T-helper 17 cell (primary cell): ENCODE data around the gene ZNF804A. TPM values are rescaled to one million over a fixed set of nuclear protein-coding genes. Genes with fewer than 3 reads are reported as not detected.

Experiments used
- ATAC-seq: fragments of 150-1000 bp; cut with Tn5 transposase; 2 replicates; pipeline ENCODE4 v1.10.0; 2021; ENCODE audit warnings: mild to moderate bottlenecking, moderate library complexity
- DNase-seq, 3 donors: peaks; one replicate each; pipeline versions ENCODE4 v3.0.0 to v3.0.0-alpha.2; 2020 to 2021
- H3K9me3 ChIP-seq: one replicate; pipeline ENCODE4 v1.7.0; 2013; ENCODE audit warnings: low read length, mild to moderate bottlenecking; ENCODE audit not compliant: control insufficient read depth, poor library complexity, severe bottlenecking
- H3K27ac Mint-ChIP-seq: one replicate; pipeline ENCODE4 v1.8.0; 2022; ENCODE audit warnings: mild to moderate bottlenecking, moderate library complexity, mixed read lengths
- H3K27me3 Mint-ChIP-seq: one replicate; pipeline ENCODE4 v1.8.0; 2022; ENCODE audit warnings: mixed read lengths
- H3K36me3 Mint-ChIP-seq: one replicate; pipeline ENCODE4 v1.8.0; 2022; ENCODE audit warnings: low read depth, mixed read lengths
- H3K4me1 Mint-ChIP-seq: one replicate; pipeline ENCODE4 v1.8.0; 2022; ENCODE audit warnings: mild to moderate bottlenecking, mixed read lengths
- H3K4me3 Mint-ChIP-seq: one replicate; pipeline ENCODE4 v1.8.0; 2022; ENCODE audit warnings: mild to moderate bottlenecking, moderate library complexity, mixed read lengths
- total RNA-seq, 4 donors: library from RNA in 2 of 4; stranded (reverse) in 2 of 4; gene quantifications; one replicate each; pipeline ENCODE4 v1.2.3 and lab custom pipeline; 2022 to 2026

Gene ZNF804A
- total RNA-seq, 2 donors from 2014 or later, result not detected

GRCh38 chr2:184633726-184634125 lies 35.4 kb downstream of the ZNF804A start:
- Mint-ChIP-seq H3K36me3 (no peaks in the 10 kb centered on the region), H3K4me3 (no peak overlapping the region), H3K27me3 (no peaks in the 10 kb centered on the region), H3K27ac (no peak overlapping the region), H3K4me1 (no peaks in the 10 kb centered on the region)
- ATAC-seq, result no peak
- no peak for DNase-seq
- no peaks in the 10 kb centered on the region for H3K9me3 ChIP-seq

- ATAC-seq (no peak), DNase-seq (no peak)
- no peaks in the 10 kb centered on the region for H3K36me3 Mint-ChIP-seq
- H3K27ac Mint-ChIP-seq, result no peak overlapping the region
- no peaks in the 10 kb centered on the region for H3K9me3 ChIP-seq
- H3K4me1 Mint-ChIP-seq, result no peaks in the 10 kb centered on the region
- no peaks in the 10 kb centered on the region for H3K27me3 Mint-ChIP-seq
- no peak overlapping the region for H3K4me3 Mint-ChIP-seq
These were observed 39.5 kb downstream of the ZNF804A start for GRCh38 chr2:184637781-184638180.

GRCh38 chr2:184644685-184645084 lies 46.4 kb downstream of the ZNF804A start:
- no peaks in the 10 kb centered on the region for H3K27me3 Mint-ChIP-seq
- H3K27ac Mint-ChIP-seq, result no peak overlapping the region
- ATAC-seq (no peak), DNase-seq (no peak)
- no peaks in the 10 kb centered on the region for H3K9me3 ChIP-seq
- no peak overlapping the region for H3K4me3 Mint-ChIP-seq
- no peaks in the 10 kb centered on the region for H3K4me1 Mint-ChIP-seq
- H3K36me3 Mint-ChIP-seq, result no peaks in the 10 kb centered on the region

DNA sequence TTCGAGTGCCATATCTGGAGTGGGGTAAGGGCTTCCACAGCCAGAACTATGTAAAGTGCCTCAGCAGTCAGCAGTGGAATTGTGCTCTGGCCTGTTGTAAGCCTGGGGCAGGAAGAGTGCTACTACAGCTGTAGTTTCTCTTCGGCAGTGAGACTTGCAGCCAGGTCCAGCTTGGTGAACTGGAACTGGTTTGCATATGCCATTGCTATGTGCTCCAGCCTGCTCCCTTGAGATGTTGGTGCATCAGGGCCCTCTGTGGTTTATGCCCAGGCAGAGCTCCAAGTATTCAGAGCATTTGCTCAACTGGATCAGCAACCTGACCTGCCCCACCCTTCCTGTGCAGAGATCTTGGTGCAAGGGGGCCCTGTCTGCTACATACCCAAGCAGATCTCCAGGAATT lies 47.8 kb downstream of the ZNF804A start:
- ATAC-seq (no peak), DNase-seq (no peak)
- H3K4me3 Mint-ChIP-seq, result no peak overlapping the region
- no peaks in the 10 kb centered on the region for H3K4me1 Mint-ChIP-seq
- H3K36me3 Mint-ChIP-seq, result no peaks in the 10 kb centered on the region
- H3K27me3 Mint-ChIP-seq, result no peaks in the 10 kb centered on the region
- no peaks in the 10 kb centered on the region for H3K9me3 ChIP-seq
- H3K27ac Mint-ChIP-seq, result no peak overlapping the region

- H3K4me1 Mint-ChIP-seq, result no peaks in the 10 kb centered on the region
- H3K27ac Mint-ChIP-seq, result no peak overlapping the region
- H3K36me3 Mint-ChIP-seq, result no peaks in the 10 kb centered on the region
- ATAC-seq (no peak), DNase-seq (no peak)
- H3K27me3 Mint-ChIP-seq, result no peaks in the 10 kb centered on the region
- H3K4me3 Mint-ChIP-seq, result no peak overlapping the region
- no peaks in the 10 kb centered on the region for H3K9me3 ChIP-seq
These were observed 48.3 kb downstream of the ZNF804A start for GRCh38 chr2:184646593-184646992.

- no peak overlapping the region for H3K4me3 Mint-ChIP-seq
- no peaks in the 10 kb centered on the region for H3K9me3 ChIP-seq
- no peaks in the 10 kb centered on the region for H3K27me3 Mint-ChIP-seq
- ATAC-seq (no peak), DNase-seq (no peak)
- H3K36me3 Mint-ChIP-seq, result no peaks in the 10 kb centered on the region
- no peak overlapping the region for H3K27ac Mint-ChIP-seq
- H3K4me1 Mint-ChIP-seq, result no peaks in the 10 kb centered on the region
These were observed 56.6 kb downstream of the ZNF804A start for GRCh38 chr2:184654945-184655344.

DNA sequence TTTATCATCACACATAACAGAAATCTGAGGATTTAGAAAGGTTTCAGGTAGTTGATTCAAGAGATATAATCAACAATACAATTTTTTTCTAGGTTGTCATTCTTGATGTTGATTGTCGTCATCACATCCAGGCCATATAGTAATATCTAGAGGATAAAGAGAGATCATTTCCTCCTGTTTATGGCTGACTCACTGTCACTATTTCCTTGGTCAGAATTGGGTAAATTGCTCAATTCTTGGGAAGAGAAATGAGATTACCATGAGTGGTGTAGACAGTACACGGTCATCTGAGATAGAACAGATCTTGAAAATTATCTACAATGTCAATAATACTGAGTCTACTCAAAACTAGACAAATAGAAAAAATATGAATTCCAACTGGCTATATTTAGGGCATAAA lies 78.8 kb downstream of the ZNF804A start:
- Mint-ChIP-seq H3K36me3 (no peaks in the 10 kb centered on the region), H3K27me3 (no peaks in the 10 kb centered on the region), H3K27ac (no peak overlapping the region), H3K4me3 (no peak overlapping the region), H3K4me1 (no peaks in the 10 kb centered on the region)
- no peak for ATAC-seq
- DNase-seq, result no peak
- H3K9me3 ChIP-seq, result no peaks in the 10 kb centered on the region

DNA sequence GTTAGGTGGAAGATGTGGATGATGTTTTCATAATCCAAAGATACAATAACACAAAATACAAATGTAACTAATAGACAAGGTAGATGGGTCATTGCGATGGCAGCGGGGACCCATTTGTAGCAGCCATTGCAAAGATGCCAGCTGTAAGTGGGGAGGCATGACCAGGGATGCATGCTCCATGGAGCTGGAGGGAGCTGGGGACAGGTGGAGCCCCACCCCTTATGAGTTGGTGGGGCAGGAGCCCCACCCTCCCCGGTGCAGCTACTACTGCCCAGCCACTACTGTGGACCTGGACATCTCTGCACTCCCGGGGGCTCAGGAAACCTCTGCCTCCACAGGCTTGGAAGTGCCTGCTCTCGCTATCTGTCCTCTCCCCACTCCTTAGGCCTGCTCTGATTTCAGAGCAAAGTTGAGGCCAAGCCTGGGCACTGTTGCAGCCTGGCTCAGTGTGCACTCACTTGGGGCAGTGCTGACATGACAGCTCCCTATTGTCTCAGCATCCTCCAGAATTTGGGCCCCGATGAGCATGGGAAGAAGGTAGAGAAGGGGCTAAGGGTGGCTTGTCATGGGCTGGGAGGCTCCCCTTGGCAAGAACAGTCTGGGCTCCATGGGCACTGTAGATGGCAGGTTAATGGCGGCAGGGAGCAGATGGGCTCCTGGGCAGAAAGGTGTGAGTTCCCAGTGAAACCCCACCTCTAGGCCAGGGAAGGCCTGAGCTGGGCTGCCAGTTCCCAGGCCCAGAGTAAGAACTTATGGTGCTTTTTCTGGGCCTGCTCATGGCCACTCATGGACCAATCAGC lies 81.1 kb downstream of the ZNF804A start:
- Mint-ChIP-seq H3K36me3 (no peaks in the 10 kb centered on the region), H3K4me3 (no peak overlapping the region), H3K27ac (no peak overlapping the region), H3K27me3 (no peaks in the 10 kb centered on the region), H3K4me1 (no peaks in the 10 kb centered on the region)
- H3K9me3 ChIP-seq, result no peaks in the 10 kb centered on the region
- DNase-seq (no peak), ATAC-seq (no peak)

GRCh38 chr2:184680825-184681224 lies 82.5 kb downstream of the ZNF804A start:
- Mint-ChIP-seq H3K4me3 (no peak overlapping the region), H3K36me3 (no peaks in the 10 kb centered on the region), H3K27ac (no peak overlapping the region), H3K27me3 (no peaks in the 10 kb centered on the region), H3K4me1 (no peaks in the 10 kb centered on the region)
- H3K9me3 ChIP-seq, result no peaks in the 10 kb centered on the region
- DNase-seq (no peak), ATAC-seq (no peak)

GRCh38 chr2:184681642-184682321 lies 83.5 kb downstream of the ZNF804A start:
- Mint-ChIP-seq H3K4me1 (no peaks in the 10 kb centered on the region), H3K27me3 (no peaks in the 10 kb centered on the region), H3K27ac (no peak overlapping the region), H3K36me3 (no peaks in the 10 kb centered on the region), H3K4me3 (no peak overlapping the region)
- DNase-seq, result no peak
- no peaks in the 10 kb centered on the region for H3K9me3 ChIP-seq
- ATAC-seq, result no peak

DNA sequence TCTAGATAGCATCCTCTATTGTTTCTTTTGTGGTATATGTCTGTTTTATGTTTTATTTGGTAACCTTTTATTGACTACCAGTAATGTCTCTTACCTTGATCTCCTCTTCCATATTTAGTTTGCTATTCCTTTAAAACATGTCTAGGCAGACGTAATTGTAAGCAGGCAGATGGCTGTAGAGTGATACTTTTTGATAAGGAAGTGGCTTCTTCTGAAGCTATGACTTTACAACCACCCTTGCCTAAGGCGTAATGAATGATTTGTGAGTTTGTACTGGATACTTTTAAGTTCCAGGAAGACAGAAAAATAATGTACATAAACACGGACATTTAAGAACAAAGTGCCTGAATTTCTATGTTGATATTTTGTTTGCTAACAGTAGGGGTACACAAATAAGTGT lies 85.6 kb downstream of the ZNF804A start:
- Mint-ChIP-seq H3K4me1 (no peaks in the 10 kb centered on the region), H3K36me3 (no peaks in the 10 kb centered on the region), H3K27me3 (no peaks in the 10 kb centered on the region), H3K4me3 (no peak overlapping the region), H3K27ac (no peak overlapping the region)
- DNase-seq (no peak), ATAC-seq (no peak)
- no peaks in the 10 kb centered on the region for H3K9me3 ChIP-seq

GRCh38 chr2:184685999-184686841 lies 87.9 kb downstream of the ZNF804A start:
- no peaks in the 10 kb centered on the region for H3K9me3 ChIP-seq
- no peaks in the 10 kb centered on the region for H3K27me3 Mint-ChIP-seq
- H3K4me3 Mint-ChIP-seq, result no peak overlapping the region
- H3K4me1 Mint-ChIP-seq, result no peaks in the 10 kb centered on the region
- DNase-seq, result no peak
- H3K27ac Mint-ChIP-seq, result no peak overlapping the region
- H3K36me3 Mint-ChIP-seq, result no peaks in the 10 kb centered on the region
- ATAC-seq, result no peak

DNA sequence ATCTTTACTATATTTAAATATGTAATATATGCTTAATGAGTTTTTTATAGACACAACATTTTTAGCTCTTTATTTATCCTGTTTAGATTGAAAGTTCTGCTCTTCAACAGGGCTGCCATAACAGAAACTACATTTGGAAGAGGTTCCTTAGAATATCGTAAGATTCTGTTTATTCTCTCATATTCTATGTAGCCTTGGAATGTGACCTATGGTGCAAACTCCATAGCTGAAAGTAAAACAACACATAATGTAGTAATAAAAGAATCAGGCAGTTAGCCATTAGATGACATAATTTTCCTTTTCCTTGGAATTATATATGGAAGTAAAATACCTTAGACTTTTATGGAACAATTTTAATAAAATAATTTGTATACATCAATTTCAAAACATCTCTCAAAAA lies 91.3 kb downstream of the ZNF804A start:
- H3K27me3 Mint-ChIP-seq, result no peaks in the 10 kb centered on the region
- H3K4me3 Mint-ChIP-seq, result no peak overlapping the region
- ATAC-seq (no peak), DNase-seq (no peak)
- H3K36me3 Mint-ChIP-seq, result no peaks in the 10 kb centered on the region
- H3K27ac Mint-ChIP-seq, result no peak overlapping the region
- H3K4me1 Mint-ChIP-seq, result no peaks in the 10 kb centered on the region
- no peaks in the 10 kb centered on the region for H3K9me3 ChIP-seq
